K562 (cell line): ENCODE measurements around the gene CARD8. TPM values are rescaled to one million over a fixed set of nuclear protein-coding genes. Genes with fewer than 3 reads are reported as not detected.

Experiments
- CBX5 ChIP-seq: IDR thresholded peaks from 2 replicates; pipeline ENCODE4 v1.6.1; 2014; ENCODE audit warnings: low read depth, borderline replicate concordance
- HDAC2 ChIP-seq: fragments of 450-650 bp; IDR thresholded peaks from 2 replicates; pipeline ENCODE4 v1.6.1; 2016; ENCODE audit warnings: mild to moderate bottlenecking
- IRF2 ChIP-seq: sonication (generic); formaldehyde crosslinking; IDR thresholded peaks from 2 replicates; pipeline ENCODE4 v1.8.1; 2022; ENCODE audit warnings: mild to moderate bottlenecking, missing genetic modification reagents
- MAZ ChIP-seq, 2 experiments: fragments of 450-650 bp in 1 of 2; sonication (generic) in 1 of 2; formaldehyde crosslinking; IDR thresholded peaks in 1 of 2; conservative IDR thresholded peaks in 1 of 2; 2 replicates each; pipeline versions ENCODE4 v1.4.0 to v1.5.0; 2020; ENCODE audit warnings: mild to moderate bottlenecking in 1 of 2, missing genetic modification reagents in 1 of 2
- MTF1 ChIP-seq: fragments of 250-450 bp; sonication (Bioruptor Pico); IDR thresholded peaks from 2 replicates; pipeline ENCODE4 v1.9.0; 2021; ENCODE audit warnings: moderate library complexity, mild to moderate bottlenecking, inconsistent platforms, borderline replicate concordance
- NCOA6 ChIP-seq: fragments of 450-650 bp; IDR thresholded peaks from 2 replicates; pipeline ENCODE4 v1.6.1; 2017; ENCODE audit warnings: mild to moderate bottlenecking
- PTBP1 ChIP-seq: fragments of 200-400 bp; formaldehyde crosslinking; IDR thresholded peaks from 2 replicates; pipeline ENCODE4 v1.6.1; 2017; ENCODE audit warnings: low read depth, low read length
- SMAD4 ChIP-seq: fragments of 250-450 bp; sonication (Bioruptor Pico); conservative IDR thresholded peaks from 2 replicates; pipeline ENCODE4 v1.8.0; 2021; ENCODE audit warnings: inconsistent platforms, mild to moderate bottlenecking, moderate library complexity
- SMC3 ChIP-seq: conservative IDR thresholded peaks from 2 replicates; pipeline ENCODE4 v1.6.1; 2011; ENCODE audit warnings: low read depth, low read length, improper control_type of control experiment; ENCODE audit not compliant: insufficient read depth
- STAT6 ChIP-seq: sonication (generic); formaldehyde crosslinking; IDR thresholded peaks from 2 replicates; pipeline ENCODE4 v1.8.1; 2023; ENCODE audit warnings: mild to moderate bottlenecking, missing genetic modification reagents
- ZBTB1 ChIP-seq: sonication (generic); formaldehyde crosslinking; IDR thresholded peaks from 2 replicates; pipeline ENCODE4 v1.8.1; 2023; ENCODE audit warnings: missing genetic modification reagents, low read depth, mild to moderate bottlenecking, borderline replicate concordance
- ZFP36 ChIP-seq: fragments of 150-350 bp; IDR thresholded peaks from 2 replicates; pipeline ENCODE4 v1.6.1; 2018; ENCODE audit warnings: low read length, low read depth; ENCODE audit not compliant: partially characterized antibody
- ZNF133 ChIP-seq: fragments of 250-450 bp; sonication (Bioruptor Pico); IDR thresholded peaks from 2 replicates; pipeline ENCODE4 v1.4.0; 2020; ENCODE audit warnings: mild to moderate bottlenecking
- ZNF134 ChIP-seq: fragments of 250-450 bp; sonication (Bioruptor Pico); conservative IDR thresholded peaks from 2 replicates; pipeline ENCODE4 v1.4.0; 2020
- ZNF280B ChIP-seq: fragments of 250-450 bp; sonication (Bioruptor Pico); IDR thresholded peaks from 2 replicates; pipeline ENCODE4 v1.5.1; 2021; ENCODE audit warnings: mild to moderate bottlenecking
- ZNF3 ChIP-seq: fragments of 250-450 bp; sonication (Bioruptor Pico); IDR thresholded peaks from 2 replicates; pipeline ENCODE4 v1.5.0; 2021; ENCODE audit warnings: mild to moderate bottlenecking, moderate library complexity
- ZNF512 ChIP-seq: IDR thresholded peaks from 2 replicates; pipeline ENCODE4 v1.6.1; 2016; ENCODE audit warnings: missing genetic modification characterization, missing compliant biosample characterization
- ZNF518B ChIP-seq: fragments of 250-450 bp; sonication (Bioruptor Pico); IDR thresholded peaks from 2 replicates; pipeline ENCODE4 v1.5.0; 2021; ENCODE audit warnings: mild to moderate bottlenecking, moderate library complexity
- polyA plus RNA-seq, 8 experiments: library from polyadenylated mRNA; depleted of rRNA in 4 of 8; stranded (reverse) in 5 of 8; unstranded in 3 of 8; fragments of >200 nt; fragmentation: Nextera tagmentation in 2 of 8; fragmentation: Illumina TruSeq in 1 of 8; extraction: Ambion mirVana in 2 of 8; extraction: Trizol in 1 of 8; gene quantifications; 2 replicates each; pipeline versions ENCODE4 v1.2.1 to v1.2.3, GENCODE V29; 2011 to 2014; ENCODE audit warnings: inconsistent platforms in 1 of 8, missing spikeins in 1 of 8
- total RNA-seq, 7 experiments: library from RNA; depleted of rRNA in 6 of 7; stranded (reverse); fragments of >200 nt in 6 of 7; fragmentation: Illumina TruSeq in 2 of 7; extraction: Trizol in 2 of 7; gene quantifications; 2 replicates each; pipeline versions ENCODE4 v1.2.1 to v1.2.3, GENCODE V29; 2011 to 2021; ENCODE audit warnings: low replicate concordance in 1 of 7

The CARD8 gene
- total and polyA plus RNA-seq, 9 of the 15 experiments (the other 6 are each of a cell fraction or from before 2014, with no cell fraction given): 11.5 to 26.4 (median 20.8) TPM

GRCh38 chr19:48254529-48254970, 1.2 kb downstream of the CARD8 start (continued):
- TF ChIP-seq ZNF512 (no peak), MTF1 (CRISPR knock-in tag) (peak; percentile 90), ZNF518B (0 out of 2 replicates have a peak, but pooled peaks have one; percentile 20), SMAD4 (CRISPR knock-in tag) (peak; percentile 99), ZNF133 (CRISPR knock-in tag) (peak; percentile 92; the same call in 1 of the 2 replicates), CBX5 (no peak), HDAC2 (no peak), NCOA6 (no peak), ZNF134 (peak; percentile 82), IRF2 (CRISPR knock-in tag) (no peak), ZBTB1 (CRISPR knock-in tag) (no peak), MAZ (CRISPR knock-in tag; conservative IDR thresholded peaks at IDR 0.05 in 1 of 2, IDR thresholded peaks at IDR 0.05 in 1 of 2) (peak in 1 of 2 experiments; percentile 88; a peak in 2 of 4 replicates), ZNF3 (CRISPR knock-in tag) (0 out of 2 replicates have a peak, but pooled peaks have one; percentile 49), PTBP1 (no peak), ZNF280B (CRISPR knock-in tag) (peak; percentile 93), SMC3 (no peak), ZFP36 (no peak), STAT6 (CRISPR knock-in tag) (no peak)
